SJCRH30 (cell line): ENCODE data around the gene DEAF1. TPM values are rescaled to one million over a fixed set of nuclear protein-coding genes. Genes with fewer than 3 reads are reported as not detected.

Experiments used
- DNase-seq, 2 experiments: peaks; one replicate each; pipeline ENCODE4 v3.0.0-alpha.2; 2015 to 2020
- H3K27ac ChIP-seq: fragments of 250-450 bp; sonication (Bioruptor Pico); 2 replicates; pipeline ENCODE4 v1.5.1; 2020; ENCODE audit warnings: mild to moderate bottlenecking, moderate library complexity
- H3K27me3 ChIP-seq: fragments of 250-450 bp; sonication (Bioruptor Pico); 2 replicates; pipeline ENCODE4 v1.5.1; 2020; ENCODE audit warnings: mild to moderate bottlenecking, moderate library complexity
- H3K36me3 ChIP-seq: fragments of 250-450 bp; sonication (Bioruptor Pico); 2 replicates; pipeline ENCODE4 v1.5.1; 2020; ENCODE audit warnings: mild to moderate bottlenecking, moderate library complexity
- H3K4me1 ChIP-seq: fragments of 250-450 bp; sonication (Bioruptor Pico); 2 replicates; pipeline ENCODE4 v1.5.1; 2020; ENCODE audit warnings: mild to moderate bottlenecking, moderate library complexity
- H3K4me3 ChIP-seq: fragments of 250-450 bp; sonication (Bioruptor Pico); 2 replicates; pipeline ENCODE4 v1.5.1; 2020; ENCODE audit warnings: mild to moderate bottlenecking, moderate library complexity
- H3K9me3 ChIP-seq: fragments of 250-450 bp; sonication (Bioruptor Pico); replicated peaks from 2 replicates; pipeline ENCODE4 v1.5.1; 2020; ENCODE audit warnings: mild to moderate bottlenecking, moderate library complexity
- total RNA-seq: library from RNA; depleted of rRNA; stranded (reverse); fragments of >200 nt; shearing (Covaris generic); gene quantifications from 2 replicates; pipeline ENCODE4 v1.2.3, GENCODE V29; 2014

Gene DEAF1
- total RNA-seq, 1 experiment from 2014 or later = 33.6 TPM

- Histone ChIP-seq H3K9me3 (no peaks in the 10 kb centered on the region), H3K36me3 (no peaks in the 10 kb centered on the region), H3K4me1 (peaks cover 30% of the 10 kb centered on the region), H3K4me3 (no peak overlapping the region), H3K27me3 (no peaks in the 10 kb centered on the region), H3K27ac (no peak overlapping the region; the same call in 1 of the 2 replicates)
- no peak for DNase-seq
Observed at GRCh38 chr11:708511-708910, 13.5 kb upstream of the DEAF1 start.

DNA sequence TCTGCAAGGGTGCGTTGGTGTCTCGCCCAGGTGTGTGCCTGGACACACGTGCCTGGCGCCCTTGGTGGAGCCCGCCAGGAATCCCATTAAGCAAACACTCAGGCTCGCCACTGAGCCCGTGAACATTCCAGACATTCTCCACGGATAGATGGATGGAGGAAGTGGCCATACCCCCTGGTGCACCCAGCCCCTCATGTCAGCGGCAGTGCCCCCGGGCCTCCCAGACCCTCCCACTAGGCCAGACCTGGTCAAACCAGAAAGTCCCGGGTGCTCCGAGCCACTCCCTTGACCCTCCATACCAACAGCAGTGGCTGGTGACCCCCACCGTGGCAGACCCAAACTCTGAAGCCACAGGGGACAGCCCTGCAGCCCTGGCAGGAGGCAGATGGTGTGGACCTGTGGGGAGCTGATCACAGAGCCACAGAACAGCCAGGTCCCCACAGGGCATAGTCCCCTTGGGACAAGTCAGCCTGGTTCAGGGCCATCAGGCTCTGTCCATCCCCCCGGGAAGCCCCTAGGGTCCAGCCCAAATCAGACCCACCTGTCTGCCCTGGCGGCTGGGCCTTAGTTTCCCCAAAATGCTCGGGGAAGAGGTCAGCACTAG, 12.9 kb upstream of the DEAF1 start:
- Histone ChIP-seq H3K4me3 (no peak overlapping the region), H3K9me3 (no peaks in the 10 kb centered on the region), H3K36me3 (no peaks in the 10 kb centered on the region), H3K27ac (peak overlapping the region; percentile 60), H3K27me3 (no peaks in the 10 kb centered on the region), H3K4me1 (peaks cover 33% of the 10 kb centered on the region)
- peak in 1 of 2 experiments; percentile 51 for DNase-seq

DNA sequence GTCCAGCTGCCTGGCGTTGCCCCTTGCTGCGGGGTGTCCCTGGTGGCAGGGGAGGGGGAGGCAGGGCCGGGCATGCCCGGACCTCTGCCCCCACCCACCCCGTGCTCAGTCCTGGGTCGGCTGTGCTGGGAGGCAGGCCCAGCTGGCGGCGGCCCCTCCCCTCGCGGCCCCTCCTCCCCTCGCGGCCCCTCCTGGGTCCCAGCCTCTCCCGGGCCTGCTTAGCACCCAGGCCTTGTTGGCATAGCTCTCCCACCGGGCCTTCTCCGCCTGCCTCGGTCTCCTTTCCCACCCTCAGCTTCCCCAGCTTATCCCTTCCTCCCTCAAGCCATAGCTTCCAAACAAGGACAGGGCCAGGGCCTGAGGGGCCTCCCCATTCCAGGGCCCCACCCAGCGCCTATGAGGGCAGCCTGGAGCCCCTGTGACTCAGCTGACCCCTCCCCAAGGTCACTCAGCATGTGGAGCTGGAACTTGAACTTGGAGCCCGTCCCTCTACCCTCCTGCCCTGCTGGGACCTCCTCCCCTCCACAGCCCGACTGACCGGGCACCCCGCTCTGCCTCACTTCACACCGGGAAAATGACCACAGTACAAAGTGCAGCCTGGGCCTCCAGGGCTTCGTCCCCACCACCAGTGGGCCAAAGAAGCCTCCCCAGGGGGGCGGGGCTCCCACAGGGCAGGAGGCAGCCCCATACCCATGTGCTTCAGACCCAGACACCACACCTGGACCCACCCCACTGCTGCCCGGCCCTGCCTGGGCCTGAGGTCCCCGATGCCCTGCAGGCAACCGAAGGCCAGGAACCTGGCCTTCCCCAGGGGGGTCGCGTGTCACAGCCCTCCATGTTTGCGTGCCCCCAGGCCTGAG, 12.2 kb upstream of the DEAF1 start:
- no peaks in the 10 kb centered on the region for H3K27me3 ChIP-seq

DNA sequence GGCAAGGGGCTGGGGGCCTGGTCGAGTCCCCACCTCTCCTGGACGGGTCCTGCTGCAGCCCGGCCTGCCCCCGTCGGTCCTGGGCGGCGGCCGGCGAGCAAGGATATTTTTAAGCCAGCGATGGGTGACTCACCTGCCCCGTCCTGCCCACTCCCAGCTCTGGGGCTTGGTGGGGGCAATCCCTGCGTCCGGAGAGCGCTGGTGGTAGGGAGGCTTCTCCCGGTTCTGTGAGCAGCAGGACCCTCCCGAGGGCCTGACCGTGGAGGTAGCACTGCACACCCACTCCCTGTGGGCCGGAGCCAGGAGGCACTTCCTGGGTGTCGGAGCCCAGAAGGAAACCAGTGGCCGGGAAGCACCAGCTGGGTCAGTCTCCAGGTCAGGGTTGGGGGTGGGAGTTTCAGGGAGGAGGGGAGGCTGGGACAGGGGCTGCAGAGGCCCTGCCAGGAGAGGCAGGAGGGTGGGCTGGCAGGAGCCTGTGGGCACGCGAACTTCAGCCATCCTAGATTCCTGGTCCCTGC, 11.5 kb upstream of the DEAF1 start:
- Histone ChIP-seq H3K4me1 (peaks cover 34% of the 10 kb centered on the region), H3K27ac (no peak overlapping the region; the same call in 1 of the 2 replicates), H3K27me3 (no peaks in the 10 kb centered on the region), H3K9me3 (no peaks in the 10 kb centered on the region), H3K4me3 (no peak overlapping the region), H3K36me3 (no peaks in the 10 kb centered on the region)
- no peak for DNase-seq

More for the DNA sequence above, 12.2 kb upstream of the DEAF1 start:
- peaks cover 34% of the 10 kb centered on the region for H3K4me1 ChIP-seq
- DNase-seq = no peak
- H3K9me3 ChIP-seq = no peaks in the 10 kb centered on the region
- no peak overlapping the region for H3K4me3 ChIP-seq
- H3K36me3 ChIP-seq = no peaks in the 10 kb centered on the region
- H3K27ac ChIP-seq = peak overlapping the region; percentile 60

- Histone ChIP-seq H3K4me1 (peaks cover 34% of the 10 kb centered on the region), H3K36me3 (no peaks in the 10 kb centered on the region), H3K9me3 (no peaks in the 10 kb centered on the region), H3K4me3 (no peak within 1 kb of the TSS), H3K27me3 (no peaks in the 10 kb centered on the region), H3K27ac (peak within 1 kb of the TSS; percentile 60; the same call in 1 of the 2 replicates)
- no peak for DNase-seq
Observed at GRCh38 chr11:705646-706438, 10.8 kb upstream of the DEAF1 start, which contains the start of gene EPS8L2. Gene EPS8L2, plus strand, starts transcription at chr11:706231. Its CDS starts 3,177 bp downstream, at chr11:709408.

GRCh38 chr11:704781-705645, 10.0 kb upstream of the DEAF1 start:
- Histone ChIP-seq H3K4me3 (no peak overlapping the region), H3K36me3 (no peaks in the 10 kb centered on the region), H3K9me3 (no peaks in the 10 kb centered on the region), H3K27me3 (no peaks in the 10 kb centered on the region), H3K27ac (no peak overlapping the region), H3K4me1 (peaks cover 30% of the 10 kb centered on the region)
- DNase-seq = no peak

DNA sequence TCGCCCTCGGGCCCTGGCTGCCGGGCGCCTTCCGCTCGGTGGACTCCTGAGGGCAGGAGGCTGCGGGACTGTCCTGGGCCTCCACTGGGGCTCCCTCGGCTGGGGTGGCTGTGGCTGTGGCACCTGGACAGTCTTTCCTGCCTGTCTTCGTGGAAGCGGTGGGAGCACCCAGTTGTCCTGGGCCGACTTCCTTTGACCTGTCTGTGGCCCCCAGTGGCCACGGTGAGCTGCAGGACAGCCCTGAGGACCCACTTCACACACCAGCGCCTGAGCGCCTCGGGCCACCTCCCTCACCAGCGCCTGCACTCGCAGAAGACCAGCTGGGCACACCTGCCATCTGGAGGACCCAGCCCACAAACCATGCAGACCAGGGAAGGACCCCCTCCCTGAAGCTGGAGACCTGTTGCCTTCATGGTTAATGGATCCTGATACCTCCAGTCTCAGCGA, 9.2 kb upstream of the DEAF1 start:
- Histone ChIP-seq H3K4me1 (peaks cover 30% of the 10 kb centered on the region), H3K27me3 (no peaks in the 10 kb centered on the region), H3K4me3 (no peak overlapping the region), H3K36me3 (no peaks in the 10 kb centered on the region), H3K27ac (no peak overlapping the region), H3K9me3 (no peaks in the 10 kb centered on the region)
- DNase-seq = no peak

DNA sequence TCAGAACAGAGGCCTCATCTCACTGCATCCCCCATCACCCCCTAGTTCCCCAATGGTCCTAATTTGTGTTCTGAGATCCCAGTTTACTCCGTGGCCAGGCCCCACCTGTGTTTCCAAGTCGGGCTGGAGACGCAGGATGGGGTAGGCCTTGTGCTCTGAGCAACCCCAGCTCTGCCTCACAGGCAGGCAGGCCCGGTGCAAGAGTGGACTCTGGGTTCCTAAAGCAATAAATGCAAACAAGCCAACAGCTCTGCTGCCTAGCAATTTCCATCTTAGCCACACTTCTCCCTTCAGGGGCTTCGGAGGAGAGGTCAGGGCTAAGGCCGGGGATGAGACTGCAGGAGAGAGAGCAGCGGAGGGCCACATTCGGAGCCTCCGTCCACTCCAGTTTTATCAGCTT, 8.5 kb upstream of the DEAF1 start:
- H3K4me1 ChIP-seq = peaks cover 33% of the 10 kb centered on the region
- no peak overlapping the region for H3K27ac ChIP-seq
- H3K36me3 ChIP-seq = no peaks in the 10 kb centered on the region
- no peak for DNase-seq
- H3K27me3 ChIP-seq = no peaks in the 10 kb centered on the region
- no peak overlapping the region for H3K4me3 ChIP-seq
- no peaks in the 10 kb centered on the region for H3K9me3 ChIP-seq

DNA sequence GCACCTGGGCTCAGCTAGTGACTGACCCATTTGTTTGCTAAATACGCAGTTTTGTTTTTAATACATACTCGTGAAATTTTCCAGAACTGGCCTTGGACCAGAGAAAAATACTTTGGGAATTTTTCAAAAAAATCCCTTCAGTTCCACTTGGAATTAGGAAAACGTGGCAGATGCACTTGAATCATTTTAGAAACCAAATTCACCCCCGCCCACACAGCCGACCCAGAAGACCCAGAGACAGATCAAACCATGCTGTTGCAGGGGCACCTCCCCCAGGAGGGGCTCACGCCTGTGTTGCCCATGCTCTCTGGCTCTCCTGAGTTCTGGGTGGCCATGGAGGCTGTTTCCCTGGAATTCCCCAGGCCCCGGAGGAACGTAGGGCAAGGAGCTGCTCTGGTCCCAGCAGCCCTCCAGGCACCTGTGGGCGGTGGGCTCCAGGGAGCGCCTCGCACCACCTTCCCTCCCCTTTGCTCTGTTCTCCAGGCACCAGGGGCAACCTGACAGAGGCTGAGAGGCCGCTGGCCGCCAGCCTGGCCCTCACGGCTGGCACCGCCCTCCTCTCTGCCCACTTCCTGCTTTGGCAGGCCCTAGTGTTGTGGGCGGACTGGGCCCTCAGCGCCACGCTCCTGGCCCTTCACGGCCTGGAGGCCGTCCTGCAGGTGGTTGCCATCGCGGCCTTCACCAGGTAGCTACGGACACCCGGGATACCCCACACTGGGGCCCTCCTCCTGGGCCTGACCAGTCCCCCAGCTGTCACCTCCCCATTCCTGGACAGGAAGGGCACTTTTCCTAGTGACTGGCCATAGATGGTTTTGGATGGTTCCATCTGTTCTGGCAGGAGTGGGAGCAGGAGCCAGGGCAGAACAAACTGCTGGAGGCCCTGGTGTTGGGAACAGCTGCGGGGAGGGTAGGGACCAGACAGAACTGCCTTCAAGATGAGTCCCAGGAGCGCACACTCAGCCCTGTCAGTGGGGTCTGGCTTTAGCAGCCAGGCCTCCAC, 7.7 kb upstream of the DEAF1 start:
- peak in 1 of 2 experiments; percentile 49 for DNase-seq
- Histone ChIP-seq H3K4me3 (no peak overlapping the region), H3K27me3 (no peaks in the 10 kb centered on the region), H3K36me3 (no peaks in the 10 kb centered on the region), H3K27ac (no peak overlapping the region), H3K4me1 (peaks cover 33% of the 10 kb centered on the region), H3K9me3 (no peaks in the 10 kb centered on the region)

DNA sequence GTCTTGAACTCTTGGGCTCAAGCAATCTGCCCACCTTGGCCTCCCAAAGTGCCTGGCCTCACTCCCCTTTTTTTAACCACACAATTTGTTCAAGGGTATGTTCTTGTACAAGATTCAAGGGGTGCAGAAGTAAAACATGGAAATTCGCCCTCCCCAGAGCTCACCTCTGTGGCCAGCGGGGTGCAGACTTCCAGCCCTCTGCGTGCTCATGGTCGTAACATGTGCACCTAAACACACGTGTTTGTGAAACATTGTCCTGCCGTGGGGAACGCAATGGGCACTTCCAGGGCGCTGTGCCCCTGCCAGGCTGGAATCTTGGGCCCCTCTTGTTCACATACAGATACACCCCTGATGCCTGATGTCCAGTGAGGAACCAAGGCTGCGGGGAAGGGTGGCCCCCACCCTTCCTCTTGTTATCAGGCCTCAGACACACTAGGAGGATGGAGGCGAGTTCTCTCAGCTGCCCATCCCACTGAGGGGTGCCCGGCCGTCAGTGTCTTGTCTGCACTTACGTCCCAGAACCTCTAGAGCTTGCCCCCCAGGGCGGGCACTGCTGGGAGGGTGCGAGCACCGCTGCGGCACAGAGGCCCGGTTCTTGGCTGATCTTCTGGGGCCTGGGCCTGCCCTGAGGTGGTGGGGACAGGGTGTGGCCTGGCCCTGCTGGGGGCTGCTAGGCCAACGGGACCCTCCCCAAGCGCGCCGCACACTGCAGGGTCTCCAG, 6.9 kb upstream of the DEAF1 start:
- DNase-seq = no peak
- H3K36me3 ChIP-seq = no peaks in the 10 kb centered on the region
- H3K27ac ChIP-seq = no peak overlapping the region

GRCh38 chr11:699753-700152, 4.7 kb upstream of the DEAF1 start:
- Histone ChIP-seq H3K36me3 (no peaks in the 10 kb centered on the region), H3K4me3 (no peak overlapping the region), H3K9me3 (no peaks in the 10 kb centered on the region), H3K4me1 (peaks cover 27% of the 10 kb centered on the region), H3K27ac (no peak overlapping the region), H3K27me3 (no peaks in the 10 kb centered on the region)
- DNase-seq = no peak

More for the DNA sequence above, 6.9 kb upstream of the DEAF1 start:
- Histone ChIP-seq H3K4me3 (no peak overlapping the region), H3K27me3 (no peaks in the 10 kb centered on the region), H3K4me1 (peaks cover 31% of the 10 kb centered on the region), H3K9me3 (no peaks in the 10 kb centered on the region)

GRCh38 chr11:699116-699508, 4.1 kb upstream of the DEAF1 start:
- Histone ChIP-seq H3K36me3 (no peaks in the 10 kb centered on the region), H3K27ac (no peak overlapping the region), H3K4me3 (no peak overlapping the region), H3K4me1 (peaks cover 27% of the 10 kb centered on the region), H3K27me3 (no peaks in the 10 kb centered on the region), H3K9me3 (no peaks in the 10 kb centered on the region)
- DNase-seq = no peak
